ENCODE results near the gene CEP97. TPM values are rescaled to one million over a fixed set of nuclear protein-coding genes. Genes with fewer than 3 reads are reported as not detected.

Gene CEP97
- total RNA-seq, 1 experiment from 2014 or later, result 12.0 TPM

GRCh38 chr3:101676216-101676764 lies 48.1 kb upstream of the CEP97 start (continued):
- no peak for TF ChIP-seq TEAD4 (CRISPR knock-in tag; IDR thresholded peaks at IDR 0.05)
- no peak for TF ChIP-seq TP53 (CRISPR knock-in tag; IDR thresholded peaks at IDR 0.05)
- no peak for TF ChIP-seq NFE2L1 (CRISPR knock-in tag; IDR thresholded peaks at IDR 0.05)
- no peak for TF ChIP-seq NR1H2 (CRISPR knock-in tag; IDR thresholded peaks at IDR 0.05)
- TF ChIP-seq NFYB (CRISPR knock-in tag; conservative IDR thresholded peaks at IDR 0.05; ENCODE audit: low read depth), result no peak
- TF ChIP-seq USF2 (CRISPR knock-in tag; IDR thresholded peaks at IDR 0.05), result no peak
- no peak for TF ChIP-seq ZNF232 (CRISPR knock-in tag; IDR thresholded peaks at IDR 0.05)
- TF ChIP-seq JUN (CRISPR knock-in tag; IDR thresholded peaks at IDR 0.05), result no peak
- TF ChIP-seq RELA (CRISPR knock-in tag; IDR thresholded peaks at IDR 0.05; ENCODE audit: borderline replicate concordance), result no peak
- peak; percentile 29 for TF ChIP-seq FOXP1 (CRISPR knock-in tag; IDR thresholded peaks at IDR 0.05; ENCODE audit: borderline replicate concordance)
- no peak for TF ChIP-seq AFF4 (CRISPR knock-in tag; IDR thresholded peaks at IDR 0.05; ENCODE audit: borderline replicate concordance)
- TF ChIP-seq FOXP4 (CRISPR knock-in tag; IDR thresholded peaks at IDR 0.05), result 0 out of 2 replicates have a peak, but pooled peaks have one; percentile 21
- peak; percentile 71; the same call in 1 of the 2 replicates for TF ChIP-seq SP1 (CRISPR knock-in tag; conservative IDR thresholded peaks at IDR 0.05)
- no peak for TF ChIP-seq CREM (CRISPR knock-in tag; IDR thresholded peaks at IDR 0.05)
- no peak for TF ChIP-seq JAZF1 (CRISPR knock-in tag; IDR thresholded peaks at IDR 0.05)
- no peak for TF ChIP-seq CBFB (CRISPR knock-in tag; IDR thresholded peaks at IDR 0.05; ENCODE audit: low read depth)
- no peak for TF ChIP-seq ZNF671 (CRISPR knock-in tag; IDR thresholded peaks at IDR 0.05)
- no peak for TF ChIP-seq SMAD4 (CRISPR knock-in tag; IDR thresholded peaks at IDR 0.05)
- TF ChIP-seq MAX (CRISPR knock-in tag; IDR thresholded peaks at IDR 0.05), result no peak; the same call in 1 of the 2 replicates
- TF ChIP-seq ERG (CRISPR knock-in tag; IDR thresholded peaks at IDR 0.05), result no peak
- TF ChIP-seq IRF2 (CRISPR knock-in tag; IDR thresholded peaks at IDR 0.05; ENCODE audit: borderline replicate concordance, low read depth), result no peak
- TF ChIP-seq ELF4 (CRISPR knock-in tag; IDR thresholded peaks at IDR 0.05; ENCODE audit: low read depth), result no peak
- TF ChIP-seq ZSCAN18 (CRISPR knock-in tag; IDR thresholded peaks at IDR 0.05), result no peak
- peak; percentile 31; the same call in 1 of the 2 replicates for TF ChIP-seq FOXK1 (CRISPR knock-in tag; IDR thresholded peaks at IDR 0.05)
- 0 out of 2 replicates have a peak, but pooled peaks have one; percentile 41 for TF ChIP-seq HMGXB4 (CRISPR knock-in tag; IDR thresholded peaks at IDR 0.05)
- TF ChIP-seq ATF2 (CRISPR knock-in tag; IDR thresholded peaks at IDR 0.05; ENCODE audit: borderline replicate concordance, low read depth), result no peak

Data from WTC11 (cell line).